NCI-H446 treated with DMSO at 0.1 percent for 48 hours (cell line): ENCODE measurements around the gene TWF2.

Experiments used
- DNase-seq: peaks from one replicate; lab custom pipeline; 2025; lab: John Stamatoyannopoulos, UW

The TWF2 gene

GRCh38 chr3:52202384-52203077, 36.4 kb downstream of the TWF2 start:
- DNase-seq = no peak

DNA sequence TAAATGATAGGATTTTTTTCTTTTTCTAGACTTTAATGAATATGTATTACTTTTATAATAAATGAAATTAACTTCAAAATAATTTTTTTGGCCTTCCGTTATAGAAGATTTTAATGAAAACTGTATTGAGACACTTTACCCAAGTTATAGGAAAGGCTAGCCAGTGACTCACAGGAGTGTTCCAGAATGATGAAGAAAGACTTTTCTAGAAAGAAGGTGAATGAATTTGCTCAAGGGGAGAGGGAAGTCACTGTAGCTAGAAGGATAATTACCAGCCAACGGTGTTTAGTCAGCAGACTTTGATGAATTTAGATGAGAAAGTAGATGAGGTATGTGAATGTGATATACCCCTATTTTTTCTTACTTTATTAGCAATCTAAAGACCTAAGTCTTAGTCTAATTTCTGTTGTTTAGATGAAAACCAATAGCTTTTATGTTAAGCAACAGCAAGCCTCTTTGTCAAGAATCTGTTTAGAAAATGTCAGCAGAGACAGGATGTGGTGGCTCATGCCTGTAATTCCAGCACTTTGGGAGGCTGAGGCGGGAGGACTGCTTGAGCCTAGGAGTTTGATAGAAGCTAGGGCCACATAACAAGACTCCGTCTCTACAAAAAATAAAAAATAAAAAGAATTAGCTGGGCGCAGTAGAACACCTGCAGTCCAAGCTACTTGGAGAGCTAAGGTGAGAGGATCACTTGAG, 37.8 kb downstream of the TWF2 start:
- no peak for DNase-seq

GRCh38 chr3:52198643-52199608, 40.0 kb downstream of the TWF2 start:
- no peak for DNase-seq

GRCh38 chr3:52197842-52198625, 40.9 kb downstream of the TWF2 start, which contains the start of gene ALAS1:
Gene ALAS1, plus strand, starts transcription at chr3:52198160. Its CDS starts 1,082 bp downstream, at chr3:52199242.
- peak; percentile 41 for DNase-seq

- no peak for DNase-seq
Observed at GRCh38 chr3:52197499-52197841, 41.5 kb downstream of the TWF2 start.

DNA sequence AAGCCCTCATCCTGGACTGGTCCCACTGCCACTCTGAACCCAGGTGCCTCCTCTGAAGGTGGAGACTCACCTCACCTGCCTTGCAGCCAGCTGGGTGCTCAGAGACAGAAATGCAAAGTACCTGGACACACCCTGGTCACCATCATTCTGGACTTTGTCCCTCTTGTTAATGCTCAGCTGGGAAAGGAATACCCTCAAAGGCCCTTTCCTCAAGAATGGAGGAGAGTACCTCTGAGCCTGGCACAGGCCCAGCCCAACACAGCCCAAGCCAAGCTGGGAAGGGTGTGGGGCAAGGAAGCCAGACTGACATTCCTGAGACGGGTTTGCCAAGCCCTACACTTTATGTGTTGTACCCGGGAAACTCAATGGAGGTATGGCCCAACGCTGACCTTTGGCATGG, 42.0 kb downstream of the TWF2 start:
- no peak for DNase-seq

DNA sequence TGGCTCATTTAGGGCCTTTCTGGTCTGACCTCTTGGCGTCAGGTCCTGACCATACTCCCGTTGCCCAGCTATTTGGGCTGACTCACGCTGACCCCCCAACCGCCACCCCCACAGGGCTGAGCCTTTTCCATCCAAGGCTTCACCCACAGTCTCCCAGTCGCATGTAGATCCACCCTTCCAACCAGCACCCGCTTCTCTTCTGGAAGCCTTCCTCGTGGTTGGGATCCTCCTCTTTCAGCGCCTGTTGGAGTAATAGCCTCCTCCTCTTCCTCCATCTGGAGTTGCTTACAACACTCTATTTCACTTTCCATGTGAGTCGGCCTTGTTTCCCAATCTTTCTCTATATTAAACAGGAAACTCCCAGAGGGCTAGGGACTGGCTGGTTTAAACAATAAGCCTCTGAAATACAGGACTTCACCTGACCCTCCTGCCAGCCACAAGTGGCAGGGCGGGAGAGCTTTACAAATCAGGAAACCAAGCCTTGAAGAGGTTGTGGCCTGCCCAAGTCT, 43.1 kb downstream of the TWF2 start:
- no peak for DNase-seq

DNA sequence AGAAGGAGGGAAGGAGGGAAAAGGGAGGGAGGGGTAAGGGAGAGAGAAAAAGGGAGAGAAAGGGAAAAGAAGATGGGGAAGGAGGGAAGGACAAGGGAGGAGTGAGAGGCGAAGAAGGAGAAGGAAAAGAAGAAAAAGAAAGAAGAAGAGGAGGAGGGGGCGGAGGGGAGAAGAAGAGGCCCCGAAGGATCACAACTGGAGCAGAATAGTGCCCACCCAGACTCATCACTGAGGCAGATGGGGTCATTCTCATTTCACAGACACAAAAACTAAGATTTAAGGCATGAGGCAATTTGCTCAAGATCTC, 43.7 kb downstream of the TWF2 start:
- DNase-seq = no peak

- no peak for DNase-seq
Observed at GRCh38 chr3:52194485-52195290, 44.3 kb downstream of the TWF2 start.

GRCh38 chr3:52193065-52193464, 45.9 kb downstream of the TWF2 start:
- peak; percentile 28 for DNase-seq

DNA sequence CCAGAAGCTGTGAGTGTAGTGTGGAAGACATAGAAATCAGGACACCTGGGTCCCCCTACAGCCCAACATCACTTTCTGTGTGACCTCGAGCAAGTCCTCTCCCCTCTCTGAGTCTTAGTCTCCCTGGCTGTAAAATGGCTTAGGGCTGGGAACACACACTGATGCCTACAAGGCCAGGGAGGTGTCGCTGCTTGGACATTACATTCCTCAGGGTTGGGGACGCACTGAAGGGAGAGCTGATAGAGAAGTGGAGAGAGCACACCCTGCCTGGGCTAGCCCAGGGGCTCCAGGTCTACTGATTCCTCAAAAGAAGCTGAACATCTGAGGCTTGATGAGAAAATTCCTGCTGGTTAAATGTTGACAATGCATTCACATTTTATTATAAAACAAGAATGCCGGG, 47.3 kb downstream of the TWF2 start:
- no peak for DNase-seq

DNA sequence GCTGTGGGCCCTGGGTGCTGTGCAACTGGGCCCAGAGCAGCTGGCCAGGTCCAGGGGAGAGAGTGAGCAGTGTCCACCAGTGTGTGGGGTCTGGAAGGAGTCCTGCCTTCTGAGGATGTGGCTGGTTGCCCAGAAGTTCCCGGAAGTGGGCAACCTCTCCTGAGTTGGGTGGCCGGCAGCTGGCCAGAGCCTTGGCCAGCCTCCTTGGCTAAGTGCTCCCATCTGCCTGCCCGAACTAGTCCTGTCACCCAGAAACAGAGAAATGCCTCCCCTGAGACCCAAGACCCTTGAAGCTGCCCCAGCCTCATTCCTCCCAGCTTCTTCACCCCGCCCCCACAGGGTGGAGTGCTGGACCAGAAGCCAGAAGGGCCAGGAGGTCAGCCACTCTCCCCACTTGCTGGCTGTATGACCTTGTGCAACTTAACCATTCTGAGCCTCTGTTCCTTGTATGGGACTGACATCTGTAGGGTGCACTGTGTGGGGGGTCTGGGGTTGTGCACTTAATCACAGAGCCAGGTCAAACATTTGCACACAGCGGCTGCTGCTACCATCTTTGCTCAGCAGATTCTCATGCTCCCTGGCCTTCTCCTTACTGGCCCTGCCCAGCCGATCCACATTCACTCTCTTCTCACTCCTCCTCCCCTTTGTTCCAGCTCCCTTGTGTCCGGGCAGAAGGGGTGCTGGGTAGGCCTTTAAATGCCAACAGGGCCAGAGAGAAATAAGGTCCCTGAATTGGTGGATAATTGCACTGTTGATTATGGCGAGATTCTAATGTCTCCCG, 48.5 kb downstream of the TWF2 start:
- DNase-seq = no peak

- no peak for DNase-seq
Observed at GRCh38 chr3:52188556-52188955, 50.4 kb downstream of the TWF2 start.

DNA sequence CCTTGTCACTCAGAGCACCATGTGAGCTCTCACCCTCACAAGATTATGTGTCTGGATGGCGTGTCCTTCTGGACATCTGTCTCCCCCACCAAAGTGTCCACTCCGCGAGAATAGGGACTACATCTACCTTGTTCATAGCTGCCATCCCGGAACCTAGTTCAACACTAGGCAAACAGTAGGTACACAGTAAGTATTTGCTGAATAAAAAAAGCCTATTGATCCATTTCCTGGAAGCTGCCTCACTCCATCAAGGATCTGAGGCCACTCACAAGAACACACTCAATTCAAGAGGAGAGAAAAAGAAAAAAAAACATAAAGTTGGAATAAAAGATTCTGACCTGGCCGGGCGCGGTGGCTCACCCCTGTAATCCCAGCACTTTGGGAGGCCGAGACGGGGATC, 52.2 kb downstream of the TWF2 start:
- no peak for DNase-seq

DNA sequence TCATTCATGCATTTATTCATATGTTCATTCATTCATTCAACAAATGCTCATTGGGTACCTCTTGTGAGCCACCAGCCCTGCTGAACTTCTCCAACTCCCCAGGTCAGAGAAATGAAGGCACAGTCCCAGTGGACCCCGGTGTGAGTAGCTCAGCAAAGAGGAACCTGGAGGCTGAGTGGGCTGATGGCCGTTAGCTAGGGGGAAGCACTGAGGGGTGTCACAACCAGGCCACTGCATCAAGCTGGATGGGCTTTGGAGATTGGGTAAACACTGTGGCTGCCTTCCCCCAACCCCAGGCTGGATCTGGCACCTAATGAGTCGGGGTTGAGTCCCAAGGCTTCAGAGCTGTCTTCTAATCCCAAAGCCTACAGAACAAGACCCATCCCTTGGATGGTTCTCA, 53.1 kb downstream of the TWF2 start:
- no peak for DNase-seq

DNA sequence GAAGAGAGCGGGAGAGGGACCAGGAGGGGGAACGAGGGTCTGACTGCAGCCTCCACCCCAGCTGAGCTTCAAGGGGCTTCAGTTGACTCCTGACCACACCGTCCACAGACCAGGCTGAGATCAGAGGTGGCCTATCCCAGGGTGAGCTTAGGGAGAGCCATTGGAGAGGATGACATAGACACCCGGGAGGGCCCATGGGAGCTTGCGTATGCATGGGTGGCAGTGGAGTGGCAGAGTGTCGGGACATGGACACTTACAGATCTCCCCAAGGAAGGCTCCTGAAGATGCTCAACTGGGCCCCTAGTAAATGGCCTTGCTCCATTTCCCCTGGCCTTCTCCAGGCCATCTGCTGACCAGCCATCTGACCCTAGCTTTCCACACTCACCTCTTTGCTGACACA, 53.6 kb downstream of the TWF2 start:
- DNase-seq = no peak

DNA sequence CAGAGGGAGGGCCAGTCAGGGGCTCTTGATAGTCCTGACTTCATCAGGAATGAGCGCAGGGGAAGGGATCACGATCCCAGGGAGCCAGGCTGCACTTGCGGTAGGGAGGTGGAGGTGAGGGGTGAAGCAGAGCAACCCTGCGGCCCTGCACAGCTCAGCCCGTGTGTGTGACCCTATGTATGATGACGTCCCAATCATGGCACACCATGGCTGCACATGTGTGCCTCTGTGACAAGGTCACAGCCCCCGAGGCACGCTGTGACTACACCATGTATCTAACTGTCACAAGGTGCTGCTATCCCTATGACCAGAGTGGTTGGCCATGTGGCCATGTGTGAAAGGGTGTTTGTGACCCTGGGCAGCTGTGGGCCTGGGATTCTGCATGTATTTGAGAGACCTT, 54.3 kb downstream of the TWF2 start:
- DNase-seq = no peak

GRCh38 chr3:52183786-52184445, 55.0 kb downstream of the TWF2 start:
- DNase-seq = no peak

- DNase-seq = no peak
Observed at GRCh38 chr3:52182691-52183090, 56.3 kb downstream of the TWF2 start.

GRCh38 chr3:52182196-52182595, 56.8 kb downstream of the TWF2 start:
- DNase-seq = no peak
